GM19468 (cell line): ENCODE data around the gene PCBP4.

Experiments used
- ATAC-seq: cut with Tn5 transposase; IDR thresholded peaks from one replicate; pipeline ENCODE4 v1.9.1; 2021; ENCODE audit warnings: mild to moderate bottlenecking, moderate library complexity, moderate number of reproducible peaks; ENCODE audit not compliant: unreplicated experiment; ENCODE audit errors: extremely low read depth

PCBP4 gene

DNA sequence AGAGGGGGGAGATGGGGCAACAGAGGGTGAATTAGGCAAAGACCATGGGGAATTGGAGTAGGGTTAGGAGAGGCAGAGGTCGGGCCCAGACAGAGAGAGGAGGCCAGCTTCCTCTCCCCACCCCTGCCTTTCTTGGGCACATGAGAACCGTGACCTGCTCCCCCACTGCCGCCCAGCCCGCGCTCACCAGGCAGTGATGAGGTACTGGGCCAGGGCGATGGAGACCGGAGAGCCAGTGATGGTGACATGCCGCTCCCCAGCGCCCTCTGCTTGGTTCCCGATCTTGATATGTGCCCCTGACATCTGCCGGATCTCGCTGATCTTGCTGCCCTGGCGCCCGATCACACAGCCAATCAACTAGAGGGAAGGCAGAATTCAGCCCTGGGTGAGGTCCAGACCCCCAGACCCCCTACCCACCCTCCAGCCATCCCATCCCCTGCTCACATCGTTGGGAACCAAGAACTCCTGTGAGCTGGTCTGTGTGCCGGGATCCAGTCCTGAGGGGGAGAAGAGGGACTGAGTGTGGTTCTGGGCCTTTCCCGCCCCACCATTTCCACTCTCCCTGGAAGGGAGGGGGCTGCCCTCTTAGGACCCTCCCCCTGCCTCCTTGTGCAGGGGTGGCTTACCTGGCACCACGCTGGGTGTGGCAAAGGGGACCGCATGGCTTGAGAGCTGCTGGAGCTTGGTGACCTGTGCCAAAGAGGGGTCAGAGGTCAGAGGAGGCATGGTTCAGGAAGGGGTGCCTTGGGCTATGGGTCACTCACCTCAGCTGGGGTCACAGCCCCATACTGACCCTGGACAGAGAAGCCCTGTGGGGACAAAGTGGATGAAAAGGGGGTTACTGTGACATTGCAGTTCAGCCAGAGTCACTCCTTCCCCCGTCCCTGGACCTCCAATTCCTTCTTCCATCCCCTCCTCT is 8.4 kb downstream of the PCBP4 start:
- ATAC-seq, result no peak

DNA sequence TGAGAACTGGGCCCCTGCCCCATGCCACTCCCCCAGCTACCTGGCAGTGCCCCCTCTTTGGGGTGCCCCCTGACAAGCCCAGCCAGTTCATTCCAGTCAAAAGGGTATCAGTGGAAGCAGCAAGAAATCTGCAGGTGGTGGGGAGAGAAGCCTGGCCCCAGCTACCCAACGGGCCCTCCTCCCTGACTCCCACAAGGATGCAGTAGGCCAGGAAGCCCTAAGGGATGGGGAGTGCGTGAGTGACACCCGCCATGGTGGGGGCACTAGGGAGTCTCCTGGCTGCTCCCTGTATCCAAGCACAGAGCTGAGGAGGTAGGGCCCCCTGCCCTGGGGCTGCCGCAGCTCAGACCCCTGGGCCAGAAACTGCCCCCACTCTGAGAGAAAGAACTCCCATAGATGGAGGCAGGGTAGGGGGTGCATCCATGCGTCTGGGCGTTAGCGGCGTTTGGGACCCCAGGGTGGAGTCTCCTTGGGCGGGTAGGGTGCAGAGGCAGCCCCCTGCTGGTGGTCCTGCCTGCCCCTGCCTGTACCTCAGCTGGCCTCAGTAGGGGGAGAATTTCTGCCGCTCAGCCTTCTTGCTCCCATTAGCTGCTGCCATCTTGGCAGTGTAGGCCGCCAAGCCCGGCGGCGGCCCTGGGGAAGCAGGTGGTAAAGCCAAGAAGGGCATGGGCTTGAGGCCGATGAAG is 9.6 kb downstream of the PCBP4 start:
- no peak for ATAC-seq

DNA sequence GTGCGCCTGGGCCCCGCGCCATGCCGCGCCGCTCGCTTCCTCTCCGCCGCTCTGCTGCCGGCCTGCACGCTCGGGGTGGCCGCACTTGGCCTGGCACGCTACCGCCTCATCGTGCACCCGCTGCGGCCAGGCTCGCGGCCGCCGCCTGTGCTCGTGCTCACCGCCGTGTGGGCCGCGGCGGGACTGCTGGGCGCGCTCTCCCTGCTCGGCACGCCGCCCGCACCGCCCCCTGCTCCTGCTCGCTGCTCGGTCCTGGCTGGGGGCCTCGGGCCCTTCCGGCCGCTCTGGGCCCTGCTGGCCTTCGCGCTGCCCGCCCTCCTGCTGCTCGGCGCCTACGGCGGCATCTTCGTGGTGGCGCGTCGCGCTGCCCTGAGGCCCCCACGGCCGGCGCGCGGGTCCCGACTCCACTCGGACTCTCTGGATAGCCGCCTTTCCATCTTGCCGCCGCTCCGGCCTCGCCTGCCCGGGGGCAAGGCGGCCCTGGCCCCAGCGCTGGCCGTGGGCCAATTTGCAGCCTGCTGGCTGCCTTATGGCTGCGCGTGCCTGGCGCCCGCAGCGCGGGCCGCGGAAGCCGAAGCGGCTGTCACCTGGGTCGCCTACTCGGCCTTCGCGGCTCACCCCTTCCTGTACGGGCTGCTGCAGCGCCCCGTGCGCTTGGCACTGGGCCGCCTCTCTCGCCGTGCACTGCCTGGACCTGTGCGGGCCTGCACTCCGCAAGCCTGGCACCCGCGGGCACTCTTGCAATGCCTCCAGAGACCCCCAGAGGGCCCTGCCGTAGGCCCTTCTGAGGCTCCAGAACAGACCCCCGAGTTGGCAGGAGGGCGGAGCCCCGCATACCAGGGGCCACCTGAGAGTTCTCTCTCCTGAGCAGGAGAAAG is 11.1 kb downstream of the PCBP4 start:
- no peak for ATAC-seq

DNA sequence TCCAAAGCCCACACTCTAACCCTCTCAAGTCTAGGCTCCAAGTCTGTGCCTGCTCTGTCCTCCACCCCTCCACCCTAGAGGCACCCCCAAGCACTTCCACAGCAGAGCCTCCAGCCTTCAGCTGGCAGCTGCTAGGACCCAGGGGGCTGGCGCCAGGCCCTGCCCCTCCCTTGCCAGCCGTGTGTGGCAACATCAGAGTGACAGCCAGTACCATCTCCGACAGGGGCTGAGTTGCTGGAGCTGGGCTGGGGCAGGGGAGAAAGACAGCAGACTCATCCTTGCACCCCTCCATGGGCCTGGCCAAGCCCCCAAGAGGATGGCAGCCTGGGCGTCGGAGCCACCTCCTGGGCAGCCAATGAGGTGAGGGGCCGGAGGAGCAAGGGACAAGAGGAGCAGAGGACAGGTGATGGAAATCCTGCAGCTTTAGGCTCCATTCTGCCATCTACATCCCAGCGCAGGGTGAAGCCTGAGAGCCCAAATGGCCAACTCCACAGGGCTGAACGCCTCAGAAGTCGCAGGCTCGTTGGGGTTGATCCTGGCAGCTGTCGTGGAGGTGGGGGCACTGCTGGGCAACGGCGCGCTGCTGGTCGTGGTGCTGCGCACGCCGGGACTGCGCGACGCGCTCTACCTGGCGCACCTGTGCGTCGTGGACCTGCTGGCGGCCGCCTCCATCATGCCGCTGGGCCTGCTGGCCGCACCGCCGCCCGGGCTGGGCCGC is 11.9 kb downstream of the PCBP4 start, which contains the start of gene GPR62:
Gene GPR62, plus strand, starts transcription at position 207 of the 718 bp plus-strand sequence. Its CDS starts 272 bp downstream, at position 479.
- no peak for ATAC-seq

DNA sequence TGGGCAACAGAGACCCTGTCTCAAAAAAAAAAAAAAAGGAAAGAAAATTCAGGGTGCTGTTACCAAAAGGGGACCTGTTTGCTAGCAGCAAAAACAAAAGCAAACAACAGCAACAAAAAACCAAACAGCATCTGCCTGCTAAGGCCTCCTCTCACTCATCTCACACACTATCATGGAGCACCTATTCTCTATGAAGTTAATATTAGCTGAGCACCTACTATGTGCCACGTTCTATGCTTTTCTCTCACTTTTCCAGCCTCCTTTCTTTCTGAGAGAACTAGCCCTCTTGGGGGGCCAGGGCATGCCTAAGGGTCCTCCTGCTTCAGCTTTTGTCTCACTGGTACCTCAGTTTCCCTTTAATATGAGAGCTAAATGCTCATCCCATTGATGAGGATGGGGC is 12.5 kb downstream of the PCBP4 start:
- ATAC-seq, result no peak

DNA sequence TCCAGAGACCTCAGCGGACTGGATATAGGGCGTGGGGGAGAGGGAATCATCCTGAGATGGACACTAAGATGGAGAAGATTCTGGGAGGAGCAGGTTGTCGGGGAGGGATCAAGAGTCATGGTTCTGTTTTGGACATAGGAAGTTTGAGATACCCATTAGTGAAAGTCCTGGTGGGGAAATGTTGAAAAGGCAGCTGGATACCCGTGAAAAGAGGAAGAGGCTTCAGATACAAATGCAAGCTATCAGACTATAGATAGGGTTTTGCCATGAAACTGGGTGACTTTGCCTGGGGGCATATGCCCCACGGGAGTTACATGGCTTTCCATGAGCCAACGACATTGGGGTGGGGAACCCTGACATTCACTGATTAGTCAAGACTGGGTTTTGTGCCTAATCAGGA is 13.1 kb downstream of the PCBP4 start:
- ATAC-seq, result no peak

DNA sequence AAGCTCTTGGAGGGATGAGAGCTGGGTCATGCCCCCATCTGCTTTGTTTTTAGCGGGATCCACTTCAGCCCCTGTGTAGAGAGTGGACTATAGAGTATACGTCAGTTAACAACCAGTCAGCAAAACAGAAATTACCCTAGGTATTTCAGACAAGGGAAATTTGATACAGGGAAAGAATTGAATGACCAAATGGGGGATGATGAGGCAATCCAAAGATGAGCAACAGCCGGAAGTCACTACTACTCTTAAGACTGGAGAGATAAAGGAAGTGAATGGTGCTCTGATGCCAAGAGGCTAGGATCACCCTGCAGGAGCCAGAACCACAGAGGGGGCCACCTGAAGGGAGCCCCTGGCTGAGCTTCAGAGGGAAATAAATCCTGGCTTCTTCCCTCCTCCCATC is 13.8 kb downstream of the PCBP4 start:
- no peak for ATAC-seq

DNA sequence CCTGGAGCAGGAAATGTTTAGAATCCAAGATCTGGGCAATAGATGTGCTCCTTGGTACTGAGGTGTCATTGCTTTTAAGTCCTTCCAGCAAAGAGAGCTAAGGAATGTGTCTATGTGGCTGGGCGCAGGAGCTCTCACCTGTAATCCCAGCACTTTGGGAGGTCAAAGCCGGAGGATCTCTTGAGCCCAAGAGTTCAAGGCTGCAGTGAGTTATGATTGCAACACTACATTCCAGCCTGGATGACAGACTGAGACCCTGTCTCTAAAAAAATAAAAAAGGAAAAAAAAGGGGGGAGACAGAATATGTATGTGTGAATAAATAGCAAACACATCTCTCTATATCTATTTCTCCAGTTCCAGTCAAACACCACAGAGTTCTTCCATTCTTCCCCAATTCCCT is 16.4 kb downstream of the PCBP4 start:
- no peak for ATAC-seq

DNA sequence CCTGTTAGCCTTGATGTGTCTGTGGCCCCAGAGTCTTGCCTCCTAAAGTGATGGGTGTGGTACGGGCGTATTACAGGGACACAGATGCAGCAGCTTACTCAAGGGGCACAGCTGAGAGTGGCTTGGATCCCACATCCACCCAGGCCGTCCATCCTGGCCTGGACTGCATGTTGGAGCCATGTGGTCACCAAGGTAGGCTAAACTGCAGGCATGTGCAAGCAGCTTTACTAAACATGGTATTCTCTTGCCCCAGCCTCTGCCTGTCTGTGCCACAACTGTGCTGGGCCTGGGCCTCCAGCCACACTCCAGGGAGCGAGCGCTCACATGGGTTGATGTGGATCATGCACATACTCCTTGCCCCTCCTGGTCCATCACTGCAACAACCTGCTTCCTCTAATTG is 18.1 kb downstream of the PCBP4 start:
- no peak for ATAC-seq

DNA sequence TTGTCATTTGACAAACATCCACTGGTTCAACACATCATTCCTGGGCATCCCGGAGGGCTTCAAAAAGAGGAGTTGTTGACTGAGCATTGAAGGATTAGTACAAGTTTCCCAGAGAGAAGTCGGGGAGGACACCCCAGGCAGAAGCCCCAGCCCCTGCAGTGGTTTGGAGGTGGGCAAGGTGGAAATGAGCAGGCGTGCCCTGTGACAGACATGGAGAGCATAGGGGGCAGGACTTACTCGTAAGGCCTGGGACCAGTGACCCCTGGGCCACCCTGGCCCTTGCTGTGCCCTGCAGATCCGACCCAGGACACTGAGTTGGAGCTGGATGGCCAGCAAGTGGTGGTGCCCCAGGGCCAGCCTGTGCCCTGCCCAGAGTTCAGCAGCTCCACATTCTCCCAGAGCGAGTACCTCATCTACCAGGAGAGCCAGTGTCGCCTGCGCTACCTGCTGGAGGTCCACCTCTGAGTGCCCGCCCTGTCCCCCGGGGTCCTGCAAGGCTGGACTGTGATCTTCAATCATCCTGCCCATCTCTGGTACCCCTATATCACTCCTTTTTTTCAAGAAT is 19.2 kb downstream of the PCBP4 start:
- ATAC-seq, result no peak

DNA sequence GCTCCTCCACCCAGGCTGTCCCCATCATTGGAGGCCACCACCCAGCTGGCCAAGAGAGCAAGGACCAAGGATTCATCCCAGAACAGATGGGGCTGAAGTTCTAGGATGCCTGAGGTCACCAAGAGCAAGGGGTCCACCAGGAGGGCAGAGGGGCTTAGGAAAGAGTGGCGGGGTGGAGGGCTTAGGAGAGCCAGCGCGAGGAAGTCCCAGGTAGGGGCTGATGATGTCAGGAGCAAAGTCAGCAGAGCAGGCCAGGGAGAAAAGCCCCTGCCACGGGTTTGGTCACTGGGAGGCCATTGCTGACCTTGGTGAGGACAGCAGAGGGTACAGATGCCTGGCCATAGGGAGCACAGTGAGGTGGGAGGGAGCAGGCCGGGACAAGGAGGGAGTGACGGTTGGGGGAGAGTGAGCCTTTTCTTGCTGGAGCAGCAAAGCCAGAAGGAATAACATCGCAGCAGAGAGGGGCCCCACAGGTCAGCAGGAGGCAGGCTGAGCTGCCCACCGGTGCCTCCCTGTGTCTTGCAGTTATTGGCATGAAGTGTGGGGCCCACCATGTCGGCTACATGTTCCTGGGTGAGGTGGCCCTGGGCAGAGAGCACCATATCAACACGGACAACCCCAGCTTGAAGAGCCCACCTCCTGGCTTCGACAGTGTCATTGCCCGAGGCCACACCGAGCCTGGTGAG is 19.9 kb downstream of the PCBP4 start:
- no peak for ATAC-seq

DNA sequence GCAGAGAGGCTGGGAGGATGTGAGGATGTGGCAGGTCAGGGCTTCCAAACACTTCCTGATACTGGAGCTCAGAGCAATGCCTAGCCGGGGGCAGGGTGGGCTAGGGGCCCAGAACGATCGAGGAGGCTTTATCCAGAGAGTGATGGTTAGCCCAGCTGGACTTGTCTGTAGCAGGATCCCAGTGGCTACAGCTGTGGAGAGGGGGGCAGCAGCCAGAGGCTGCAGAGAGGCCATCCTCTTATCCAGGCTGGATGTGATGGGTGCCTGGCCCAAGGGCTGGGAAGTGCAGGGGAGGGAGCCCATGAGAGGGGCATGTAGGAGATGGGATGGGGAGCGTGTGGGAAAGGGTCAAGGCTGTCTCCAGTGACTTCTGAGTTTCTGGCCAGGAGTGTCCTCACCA is 20.5 kb downstream of the PCBP4 start:
- ATAC-seq, result no peak

DNA sequence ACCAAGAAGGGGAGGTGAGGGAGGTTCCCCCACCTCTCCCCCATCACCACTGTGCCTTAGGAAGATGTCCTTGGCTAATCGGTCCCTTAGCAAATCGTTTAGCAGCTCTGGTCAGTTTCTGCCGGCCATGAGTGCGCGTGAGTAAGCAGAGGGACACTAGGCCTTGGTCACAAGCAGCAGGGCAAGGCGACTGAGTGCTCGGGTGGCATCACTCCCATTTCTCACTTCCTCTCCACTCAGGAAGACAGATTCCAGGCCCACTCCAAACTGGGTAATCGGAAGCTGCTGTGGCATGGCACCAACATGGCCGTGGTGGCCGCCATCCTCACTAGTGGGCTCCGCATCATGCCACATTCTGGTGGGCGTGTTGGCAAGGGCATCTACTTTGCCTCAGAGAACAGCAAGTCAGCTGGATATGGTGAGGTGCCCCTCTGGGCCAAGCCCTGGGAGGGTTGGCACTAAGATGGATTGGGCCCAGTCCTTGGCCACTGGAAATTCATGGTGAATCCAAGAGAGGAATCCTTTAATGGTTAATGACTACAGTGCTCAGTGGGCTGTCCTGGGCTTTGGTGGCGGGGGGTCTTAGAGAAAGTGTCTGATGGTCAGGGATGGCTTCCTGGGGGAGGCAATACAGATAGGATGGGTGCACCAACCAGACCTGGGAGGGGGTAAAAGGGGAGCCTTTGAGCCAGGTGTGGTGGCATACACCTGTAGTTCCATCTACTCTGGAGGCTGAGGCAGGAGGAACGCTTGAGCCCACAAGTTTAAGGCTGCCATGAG is 21.1 kb downstream of the PCBP4 start:
- ATAC-seq, result no peak

DNA sequence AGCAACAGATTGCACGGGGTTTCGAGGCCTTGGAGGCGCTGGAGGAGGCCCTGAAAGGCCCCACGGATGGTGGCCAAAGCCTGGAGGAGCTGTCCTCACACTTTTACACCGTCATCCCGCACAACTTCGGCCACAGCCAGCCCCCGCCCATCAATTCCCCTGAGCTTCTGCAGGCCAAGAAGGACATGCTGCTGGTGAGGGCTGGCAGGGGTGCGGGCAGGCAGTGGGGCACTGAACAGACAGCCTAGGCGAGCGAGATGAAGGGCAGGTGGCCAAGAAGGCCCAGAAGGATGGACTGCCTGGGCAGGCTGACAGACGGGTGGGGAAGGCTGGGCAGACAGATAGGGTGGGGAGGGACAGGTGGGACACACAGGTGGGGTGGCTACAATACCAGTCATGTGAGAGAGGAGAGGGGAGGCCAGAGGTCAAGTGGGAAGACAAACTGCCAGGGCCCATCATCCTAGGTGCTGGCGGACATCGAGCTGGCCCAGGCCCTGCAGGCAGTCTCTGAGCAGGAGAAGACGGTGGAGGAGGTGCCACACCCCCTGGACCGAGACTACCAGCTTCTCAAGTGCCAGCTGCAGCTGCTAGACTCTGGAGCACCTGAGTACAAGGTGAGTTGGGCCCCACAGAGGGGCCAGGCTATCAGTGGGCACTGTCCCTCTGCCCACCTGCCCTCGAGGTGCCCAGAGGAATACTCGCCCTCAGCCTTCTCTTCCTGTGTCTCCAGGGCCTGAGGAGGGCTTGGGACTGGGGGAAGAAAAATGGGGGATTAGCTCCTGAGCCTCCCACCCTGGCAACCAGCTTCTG is 22.0 kb downstream of the PCBP4 start:
- no peak for ATAC-seq

DNA sequence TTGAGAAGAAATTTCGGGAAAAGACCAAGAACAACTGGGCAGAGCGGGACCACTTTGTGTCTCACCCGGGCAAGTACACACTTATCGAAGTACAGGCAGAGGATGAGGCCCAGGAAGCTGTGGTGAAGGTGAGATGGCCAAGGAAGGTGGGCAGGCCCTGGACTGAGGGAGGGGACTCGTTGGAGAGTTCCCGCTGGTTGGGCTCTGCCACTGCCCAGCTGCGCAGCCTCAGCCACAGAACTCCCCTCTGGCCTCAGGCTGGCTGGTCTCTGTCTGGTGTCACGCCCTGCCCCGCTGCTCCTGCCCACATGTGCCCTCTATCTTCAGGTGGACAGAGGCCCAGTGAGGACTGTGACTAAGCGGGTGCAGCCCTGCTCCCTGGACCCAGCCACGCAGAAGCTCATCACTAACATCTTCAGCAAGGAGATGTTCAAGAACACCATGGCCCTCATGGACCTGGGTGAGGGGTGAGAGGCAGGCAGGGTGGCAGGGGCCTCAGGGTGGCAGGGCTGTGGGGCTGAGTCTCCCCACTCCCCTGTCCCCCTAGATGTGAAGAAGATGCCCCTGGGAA is 22.7 kb downstream of the PCBP4 start:
- ATAC-seq, result no peak

DNA sequence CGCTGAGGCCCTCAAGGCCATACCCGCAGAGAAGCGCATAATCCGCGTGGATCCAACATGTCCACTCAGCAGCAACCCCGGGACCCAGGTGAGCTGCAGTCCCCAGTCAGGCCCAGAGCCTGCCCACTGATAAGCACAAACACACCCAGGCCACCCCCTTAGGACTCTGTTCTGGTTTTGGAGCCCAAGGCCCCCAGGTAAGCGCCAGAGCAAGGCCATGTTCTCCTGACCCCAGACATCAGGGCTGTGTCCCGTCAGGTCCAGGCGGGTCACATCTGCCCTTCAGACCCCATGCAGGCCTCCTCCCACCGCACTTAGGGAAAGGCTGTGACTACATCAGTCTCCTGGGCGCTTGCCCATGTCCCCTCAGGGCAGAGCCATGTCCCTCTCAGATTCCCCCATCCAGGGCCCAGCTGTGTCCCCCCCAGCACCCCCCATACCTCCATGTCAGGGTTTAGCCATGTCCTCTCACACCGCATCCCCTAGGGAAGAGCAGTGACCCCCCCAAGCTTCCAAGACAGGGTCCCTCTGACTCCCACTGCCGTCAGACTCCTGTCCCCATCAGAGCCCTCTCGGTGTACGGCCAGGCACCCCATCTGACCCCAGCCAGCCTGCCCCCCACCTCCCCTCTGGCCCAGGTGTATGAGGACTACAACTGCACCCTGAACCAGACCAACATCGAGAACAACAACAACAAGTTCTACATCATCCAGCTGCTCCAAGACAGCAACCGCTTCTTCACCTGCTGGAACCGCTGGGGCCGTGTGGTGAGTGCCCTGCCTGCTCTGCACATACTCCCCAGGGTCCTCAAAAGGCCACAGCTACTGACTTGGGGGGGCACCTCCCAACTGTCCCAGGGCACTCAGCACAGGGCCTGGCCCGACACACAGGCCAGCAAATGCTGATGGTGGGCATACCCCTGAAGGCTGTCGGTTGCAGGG is 23.5 kb downstream of the PCBP4 start:
- no peak for ATAC-seq
